ENCODE measurements around the gene TADA2B.

TADA2B gene

GRCh38 chr4:7040765-7041164 lies 2.4 kb upstream of the TADA2B start:
- no peak for DNase-seq (ENCODE audit: low read depth in 1 of 2, low spot score in 1 of 2)

DNA sequence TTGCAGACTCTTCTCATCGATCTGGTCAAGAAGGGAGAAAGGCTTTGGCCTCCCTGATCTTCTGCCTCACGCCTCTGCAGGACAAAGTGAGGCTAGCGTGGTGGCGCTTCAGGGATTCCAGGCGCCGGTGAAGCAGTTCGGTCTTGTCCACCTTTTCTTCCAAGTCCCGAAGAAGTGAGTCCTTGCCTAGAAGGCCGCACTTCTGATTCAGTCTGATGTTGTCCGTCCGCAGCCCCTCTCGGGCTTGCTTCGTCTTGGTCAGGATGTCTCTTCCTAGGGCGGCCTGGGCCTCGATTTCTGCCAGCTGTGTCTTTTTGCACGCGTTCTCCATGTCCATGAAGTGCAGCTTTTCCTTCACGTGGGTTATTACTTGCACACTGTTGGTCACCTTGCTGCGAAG lies 1.9 kb upstream of the TADA2B start:
- no peak for DNase-seq (ENCODE audit: low read depth in 1 of 2, low spot score in 1 of 2)

- no peak for DNase-seq (ENCODE audit: low read depth in 1 of 2, low spot score in 1 of 2)
Observed at GRCh38 chr4:7041801-7042502, 1.2 kb upstream of the TADA2B start.

GRCh38 chr4:7042503-7043283 lies 479 bp upstream of the TADA2B start:
- DNase-seq (ENCODE audit: low read depth in 1 of 2, low spot score in 1 of 2) = peak; percentile 72 to 90

DNA sequence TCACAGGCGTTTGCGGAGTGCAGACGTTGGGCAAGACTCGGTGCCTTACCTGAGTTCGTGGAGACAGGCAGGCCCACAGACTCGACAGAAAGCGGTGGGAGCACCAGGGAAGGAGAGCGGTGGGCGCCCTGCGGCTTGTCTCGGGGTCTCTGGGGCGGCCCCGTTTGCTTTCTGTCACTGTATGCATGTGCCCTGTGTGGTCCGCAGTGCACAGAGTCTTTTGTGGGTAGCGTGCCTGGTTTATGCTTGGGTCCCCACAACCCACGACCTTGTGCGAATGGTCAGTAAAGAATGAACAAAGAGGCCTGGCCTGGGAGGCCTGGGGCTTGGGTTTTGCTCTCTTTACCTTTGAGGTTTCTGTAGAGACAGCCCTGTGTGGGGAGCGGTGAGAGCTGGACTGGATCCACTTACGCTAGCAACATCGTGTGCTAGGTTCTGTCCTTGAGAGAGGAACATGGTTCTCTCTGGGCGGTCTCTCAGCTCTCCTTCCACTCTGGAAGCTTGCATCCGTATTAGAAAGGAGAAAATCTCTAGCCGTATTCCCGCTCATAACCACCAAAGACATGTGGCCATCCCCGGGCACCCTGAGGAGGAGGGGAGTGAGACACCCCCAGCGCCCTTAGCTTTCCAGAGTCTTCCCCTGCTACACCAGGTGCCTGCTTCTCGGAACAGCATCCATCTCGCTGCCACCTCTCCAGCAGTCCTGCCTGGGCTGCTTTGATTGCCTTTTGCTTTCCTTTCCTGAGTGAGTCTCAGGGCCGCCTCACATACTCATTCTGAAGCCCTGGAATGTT lies 1.2 kb downstream of the TADA2B start:
- DNase-seq (ENCODE audit: low read depth in 1 of 2, low spot score in 1 of 2) = no peak

DNA sequence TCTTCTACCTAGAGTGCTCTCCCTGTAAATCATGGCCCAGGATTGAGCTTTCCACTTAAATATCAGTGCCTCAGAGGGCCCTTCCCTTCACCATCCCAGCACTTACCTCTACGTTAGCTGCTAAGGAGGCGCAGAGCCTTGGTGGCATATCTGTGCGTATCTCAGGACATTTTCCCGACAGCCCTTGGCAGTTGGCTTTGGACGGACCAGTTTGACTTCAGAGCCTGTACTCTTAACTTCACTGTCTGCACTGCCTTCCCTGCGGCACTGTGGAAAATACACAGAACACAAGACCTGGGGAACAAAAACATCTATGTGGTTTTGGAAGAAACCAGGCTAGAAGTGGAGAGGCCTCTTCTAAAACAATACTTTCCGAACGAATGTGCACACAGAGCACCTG lies 2.4 kb downstream of the TADA2B start:
- no peak for DNase-seq (ENCODE audit: low read depth in 1 of 2, low spot score in 1 of 2)

DNA sequence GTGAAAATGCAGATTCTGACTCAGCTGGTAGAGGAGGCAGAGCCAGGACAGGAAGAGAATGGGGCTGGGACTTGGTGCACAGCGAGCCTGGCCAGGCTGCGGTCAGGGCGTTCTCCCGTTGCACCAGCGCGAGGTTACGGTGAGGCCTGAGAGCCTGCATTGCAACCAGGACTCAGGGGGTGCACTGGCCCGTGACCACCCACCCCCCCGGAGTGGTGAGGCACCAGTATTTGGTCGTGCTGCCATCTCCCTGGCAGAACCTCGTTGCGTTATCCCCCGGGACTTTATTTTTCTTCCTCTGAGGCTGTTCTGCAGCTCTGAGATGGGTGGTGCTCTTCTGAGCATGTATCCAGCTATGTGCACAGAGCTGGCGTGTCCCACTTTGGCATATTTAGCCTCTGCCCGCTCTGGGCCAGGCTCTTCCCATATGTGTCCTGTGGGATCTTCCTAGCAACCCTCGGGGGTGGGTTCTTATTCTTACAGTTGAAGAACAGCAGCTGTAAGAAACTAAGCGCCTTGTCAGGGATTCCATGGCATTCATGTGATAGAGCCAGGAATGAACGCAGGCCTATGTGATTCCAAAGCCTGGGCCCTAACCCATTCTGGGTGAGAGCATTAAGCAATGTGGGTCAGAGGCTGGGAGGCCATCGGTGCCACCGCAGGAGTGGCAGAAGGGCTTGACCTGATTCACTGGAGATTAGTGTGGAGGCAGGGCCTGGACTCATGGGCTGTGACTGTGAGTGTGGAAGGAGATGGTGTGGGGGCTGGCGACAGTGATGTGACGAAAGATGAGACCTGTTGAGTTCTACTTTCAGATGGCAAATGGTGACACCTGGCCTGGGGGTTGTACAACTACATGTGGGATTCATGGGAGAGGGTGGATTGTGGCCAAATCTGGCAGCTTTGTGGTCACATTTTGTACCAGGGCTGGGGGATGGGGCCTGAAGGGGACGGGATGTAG lies 3.1 kb downstream of the TADA2B start:
- DNase-seq (ENCODE audit: low read depth in 1 of 2, low spot score in 1 of 2) = no peak

DNA sequence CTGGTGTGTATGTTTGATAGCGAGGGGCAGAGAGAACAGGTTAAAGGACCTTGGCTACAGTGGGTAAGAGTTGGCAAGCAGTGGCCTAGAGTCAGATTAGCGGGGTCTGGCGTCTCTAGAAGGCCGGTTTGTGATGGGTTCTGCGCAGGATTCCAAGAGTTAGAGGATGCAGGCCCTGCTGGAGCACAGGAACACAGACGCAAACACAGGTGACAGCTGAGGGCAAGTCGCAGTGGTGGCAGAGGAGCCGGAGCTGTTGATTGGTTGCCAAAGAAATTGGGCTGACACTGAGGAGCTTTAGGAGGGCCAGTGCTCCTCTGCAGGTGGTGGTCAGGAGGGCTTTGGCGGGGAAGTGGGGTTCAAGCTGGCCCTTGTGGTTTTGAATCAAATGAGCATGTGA lies 3.8 kb downstream of the TADA2B start:
- DNase-seq (ENCODE audit: low read depth in 1 of 2, low spot score in 1 of 2) = no peak

- no peak for DNase-seq (ENCODE audit: low read depth in 1 of 2, low spot score in 1 of 2)
Observed at GRCh38 chr4:7048642-7049041, 5.5 kb downstream of the TADA2B start.

DNA sequence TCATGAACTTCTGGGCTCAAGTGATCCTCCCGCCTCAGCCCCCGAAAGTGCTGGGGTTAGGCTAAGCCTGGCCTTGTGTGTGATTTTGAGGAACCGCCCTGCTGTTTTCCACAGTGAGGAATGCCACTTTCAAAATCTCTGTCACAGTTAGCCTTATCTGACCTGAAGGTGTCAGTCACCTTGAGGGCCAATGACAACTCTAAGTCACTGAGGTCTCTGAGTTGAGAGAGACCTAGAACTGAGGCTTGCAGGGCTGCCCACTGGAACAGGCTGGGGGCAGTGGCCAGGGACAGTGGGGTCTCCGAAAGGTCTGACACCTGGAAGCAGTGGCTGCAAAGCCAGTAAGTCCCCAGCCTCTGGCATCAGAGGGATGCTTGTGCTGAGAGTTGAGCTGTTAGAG lies 6.1 kb downstream of the TADA2B start:
- DNase-seq (ENCODE audit: low read depth in 1 of 2, low spot score in 1 of 2) = no peak

DNA sequence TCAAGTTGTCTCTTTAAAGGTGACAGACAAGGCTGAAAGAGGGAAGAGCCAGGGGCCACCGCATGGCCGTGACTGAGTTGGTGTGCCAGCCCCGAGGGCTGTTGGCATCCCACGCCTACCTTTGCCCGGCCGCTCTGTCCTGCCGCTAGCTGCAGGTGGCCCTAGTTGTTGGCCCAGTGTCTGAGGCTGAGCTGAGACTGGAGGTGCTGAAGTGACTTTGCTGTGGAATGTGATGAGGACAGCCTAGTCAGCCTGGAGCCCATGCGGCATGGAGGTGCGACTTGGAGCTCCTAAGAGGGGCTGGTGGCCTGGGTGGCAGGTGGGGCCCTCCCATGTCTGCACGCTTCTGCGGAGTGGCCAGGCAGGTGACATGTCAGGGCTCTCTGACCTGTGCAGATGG lies 6.6 kb downstream of the TADA2B start:
- DNase-seq (ENCODE audit: low read depth in 1 of 2, low spot score in 1 of 2) = no peak

- DNase-seq (ENCODE audit: low read depth in 1 of 2, low spot score in 1 of 2) = no peak
Observed at GRCh38 chr4:7050481-7051143, 7.4 kb downstream of the TADA2B start.

GRCh38 chr4:7051144-7051495 lies 7.9 kb downstream of the TADA2B start:
- no peak for DNase-seq (ENCODE audit: low read depth in 1 of 2, low spot score in 1 of 2)

GRCh38 chr4:7051905-7052304 lies 8.7 kb downstream of the TADA2B start:
- no peak for DNase-seq (ENCODE audit: low read depth in 1 of 2, low spot score in 1 of 2)

- DNase-seq (ENCODE audit: low read depth in 1 of 2, low spot score in 1 of 2) = no peak
Observed at GRCh38 chr4:7052313-7052712, 9.1 kb downstream of the TADA2B start.

GRCh38 chr4:7052923-7053715 lies 9.9 kb downstream of the TADA2B start:
- no peak for DNase-seq (ENCODE audit: low read depth in 1 of 2, low spot score in 1 of 2)

DNA sequence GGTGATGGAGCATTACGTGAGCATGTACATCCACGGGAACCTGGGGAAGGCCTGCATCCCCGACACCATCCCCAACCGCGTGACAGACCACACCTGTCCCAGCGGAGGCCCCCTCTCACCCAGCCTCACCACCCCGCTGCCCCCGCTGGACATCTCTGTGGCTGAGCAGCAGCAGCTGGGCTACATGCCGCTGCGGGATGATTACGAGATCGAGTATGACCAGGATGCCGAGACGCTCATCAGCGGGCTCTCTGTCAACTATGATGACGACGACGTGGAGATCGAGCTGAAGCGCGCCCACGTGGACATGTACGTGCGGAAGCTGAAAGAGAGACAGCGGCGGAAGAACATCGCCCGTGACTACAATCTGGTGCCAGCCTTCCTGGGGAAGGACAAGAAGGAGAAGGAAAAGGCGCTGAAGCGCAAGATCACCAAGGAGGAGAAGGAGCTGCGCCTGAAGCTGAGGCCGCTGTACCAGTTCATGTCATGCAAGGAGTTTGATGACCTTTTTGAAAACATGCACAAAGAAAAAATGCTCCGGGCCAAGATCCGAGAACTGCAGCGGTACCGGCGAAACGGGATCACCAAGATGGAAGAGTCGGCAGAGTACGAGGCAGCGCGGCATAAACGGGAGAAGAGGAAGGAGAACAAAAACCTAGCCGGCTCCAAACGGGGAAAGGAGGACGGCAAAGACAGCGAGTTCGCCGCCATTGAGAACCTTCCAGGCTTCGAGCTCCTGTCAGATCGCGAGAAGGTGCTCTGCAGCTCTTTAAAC lies 11.1 kb downstream of the TADA2B start:
- no peak for DNase-seq (ENCODE audit: low read depth in 1 of 2, low spot score in 1 of 2)

DNA sequence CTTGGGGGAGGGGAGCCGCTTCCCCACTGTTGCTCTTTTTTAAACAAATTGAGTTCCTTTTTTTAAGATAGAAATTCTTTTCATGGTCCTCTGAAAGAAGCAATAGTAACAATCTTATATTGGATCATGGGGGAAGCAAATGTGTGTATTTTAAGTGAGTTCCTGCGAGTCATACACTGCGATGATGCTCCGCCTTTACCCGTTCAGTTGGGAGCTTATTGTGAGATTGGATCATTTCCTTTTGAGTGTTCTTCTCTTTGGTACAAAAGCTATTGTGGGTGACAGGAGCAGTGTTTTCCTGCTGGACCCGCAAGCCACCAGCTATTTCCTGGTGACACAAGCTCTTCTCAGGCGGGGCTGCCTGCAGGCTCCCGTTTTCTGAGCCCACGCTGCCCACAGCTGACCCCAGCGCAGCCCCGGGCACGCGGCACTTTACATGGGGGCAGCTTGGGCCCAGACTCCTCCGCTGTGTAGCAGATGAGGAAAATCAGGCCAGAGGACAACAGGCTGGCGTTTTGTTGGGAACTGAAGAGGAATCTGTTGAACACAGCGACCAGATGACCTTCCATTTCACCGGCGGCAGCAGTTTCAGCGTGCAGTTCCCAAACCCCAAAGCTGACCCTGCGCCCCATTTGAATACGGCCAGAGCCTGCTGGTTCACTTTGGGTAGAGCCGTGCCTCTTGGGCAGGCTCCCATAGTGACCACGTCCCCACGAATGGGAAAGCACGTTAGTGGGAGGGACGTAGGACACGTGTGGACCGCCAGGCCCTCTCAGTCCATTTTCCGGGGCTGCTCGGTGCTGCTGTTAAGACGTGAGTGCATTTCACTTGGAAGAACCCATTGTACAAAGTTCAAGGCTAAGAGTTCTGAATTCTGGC lies 12.2 kb downstream of the TADA2B start:
- no peak for DNase-seq (ENCODE audit: low read depth in 1 of 2, low spot score in 1 of 2)
